Heart left ventricle (tissue), 13 donors: ENCODE measurements around the gene UGP2.

Source experiments
- CTCF ChIP-seq, 12 donors: fragments of 200-600 bp; sonication (generic) in 4 of 12; IDR thresholded peaks; one replicate each; pipeline versions ENCODE4 v1.5.0 to v1.8.0; 2018 to 2022; ENCODE audit warnings: antibody characterized with exemption in 12 of 12, mild to moderate bottlenecking in 5 of 12
- POLR2A ChIP-seq, 2 donors: fragments of 450-650 bp; IDR thresholded peaks; one replicate each; pipeline ENCODE4 v1.6.1; 2017; ENCODE audit warnings: antibody characterized with exemption in 2 of 2, mild to moderate bottlenecking in 2 of 2, moderate library complexity in 2 of 2
- donor health status: ischemic (EF 13 %, LVEDD 7.1; RV severe dilation, severe dysfunction).
- donor health status: DM: no; HTN: yes; CAD: no.
- donor health status: DM: no; HTN: no; CAD: no.
- donor health status: ischemic (EF 25% LVEDD 6.9; RV normal size, moderate dysfunction).
- donor health status: ischemic (EF 25% LVEDD 5.7; RV mildly dilated, moderate dysfunction).
- donor health status: ischemic (EF 35%, LVEDD 5.7; RV mildly dilated, moderate dysfunction).
- donor health status: nonischemic (EF 11% LVEDD 7.7; RV severe dilation, severe dysfunction).
- donor health status: DM: yes; HTN: yes; CAD: no.
- donor health status: PGD.
- donor health status: ischemic (EF 29% LVEDD 5.4; RV normal size, mild dysfunction).
- donor health status: nonischemic (EF 23%, LVEDD 6.1; RV moderate dilation, normal function).

GRCh38 chr2:63844616-63845015 lies 2.9 kb downstream of the UGP2 start:
- TF ChIP-seq CTCF (IDR thresholded peaks at IDR 0.05) (no peak), POLR2A (IDR thresholded peaks at IDR 0.05) (no peak)
